ENCODE data around the gene HAUS3.

GRCh38 chr4:2255501-2256155, 13.7 kb upstream of the HAUS3 start:
- no peak for TF ChIP-seq POLR2A (IDR thresholded peaks at IDR 0.05)
- no peak for TF ChIP-seq CTCF (IDR thresholded peaks at IDR 0.05)

All from right lobe of liver (tissue), 4 donors.